Mesendoderm (in vitro differentiated cells): ENCODE data around the gene KRTAP10-11.

Source experiments
- DNase-seq: peaks from one replicate; pipeline ENCODE4 v3.0.0; 2013
- H2AK5ac ChIP-seq: 2 replicates; pipeline ENCODE4 v1.6.1; 2013; ENCODE audit warnings: low read length, inconsistent platforms
- H2BK120ac ChIP-seq: 2 replicates; pipeline ENCODE4 v1.6.1; 2013; ENCODE audit warnings: low read depth, mild to moderate bottlenecking, low read length, moderate library complexity, mixed read lengths
- H2BK15ac ChIP-seq: replicated peaks from 2 replicates; pipeline ENCODE4 v1.6.1; 2013; ENCODE audit warnings: low read depth, mild to moderate bottlenecking, moderate library complexity
- H2BK5ac ChIP-seq: 2 replicates; pipeline ENCODE4 v1.6.1; 2013; ENCODE audit warnings: low read length, inconsistent platforms
- H3K18ac ChIP-seq: 2 replicates; pipeline ENCODE4 v1.6.1; 2013; ENCODE audit warnings: mild to moderate bottlenecking, low read length, mixed read lengths
- H3K23ac ChIP-seq: one replicate; pipeline ENCODE4 v1.6.1; 2013; ENCODE audit warnings: low read length
- H3K27ac ChIP-seq: 2 replicates; pipeline ENCODE4 v1.5.1; 2013; ENCODE audit warnings: low read depth, mild to moderate bottlenecking, inconsistent platforms, low read length, moderate library complexity
- H3K27me3 ChIP-seq: 2 replicates; pipeline ENCODE4 v1.6.1; 2013; ENCODE audit warnings: low read length, control low read depth, mild to moderate bottlenecking, inconsistent platforms; ENCODE audit not compliant: insufficient read depth, poor library complexity
- H3K36me3 ChIP-seq: 2 replicates; pipeline ENCODE4 v1.6.1; 2013; ENCODE audit warnings: low read length, inconsistent platforms; ENCODE audit not compliant: control insufficient read depth, insufficient read depth
- H3K4ac ChIP-seq: one replicate; pipeline ENCODE4 v1.6.1; 2013; ENCODE audit warnings: low read depth, mild to moderate bottlenecking, low read length, moderate library complexity
- H3K4me1 ChIP-seq: 2 replicates; pipeline ENCODE4 v1.6.1; 2013; ENCODE audit warnings: low read depth, low read length, inconsistent platforms; ENCODE audit not compliant: control insufficient read depth
- H3K4me2 ChIP-seq: 2 replicates; pipeline ENCODE4 v1.6.1; 2013; ENCODE audit warnings: low read length
- H3K4me3 ChIP-seq: 2 replicates; pipeline ENCODE4 v1.5.1; 2013; ENCODE audit warnings: mild to moderate bottlenecking, low read length
- H3K56ac ChIP-seq: one replicate; pipeline ENCODE4 v1.6.1; 2013; ENCODE audit warnings: low read length
- H3K79me1 ChIP-seq: 2 replicates; pipeline ENCODE4 v1.6.1; 2013; ENCODE audit warnings: low read length, inconsistent platforms
- H3K79me2 ChIP-seq: 2 replicates; pipeline ENCODE4 v1.6.1; 2013; ENCODE audit warnings: mild to moderate bottlenecking, low read length; ENCODE audit not compliant: control insufficient read depth, insufficient read depth
- H3K9ac ChIP-seq: 2 replicates; pipeline ENCODE4 v1.6.1; 2013; ENCODE audit warnings: low read length, inconsistent platforms
- H4K5ac ChIP-seq: one replicate; pipeline ENCODE4 v1.6.1; 2013; ENCODE audit warnings: low read length
- H4K8ac ChIP-seq: one replicate; pipeline ENCODE4 v1.6.1; 2013; ENCODE audit warnings: low read depth, mild to moderate bottlenecking, control low read depth, low read length, moderate library complexity
- WGBS: extraction: QIAGEN DNeasy Blood & Tissue Kit; methylation state at CpG from one replicate; pipeline ENCODE4 v1.1.7; 2013; ENCODE audit warnings: low lambda C conversion rate, missing lambda C conversion rate; ENCODE audit not compliant: insufficient coverage; ENCODE audit errors: extremely low coverage; 5-methylcytosine and 5-hydroxymethylcytosine counted together

Gene KRTAP10-11

GRCh38 chr21:44691686-44692085 is 45.5 kb downstream of the KRTAP10-11 start:
- H4K5ac ChIP-seq: no peak overlapping the region
- H3K9ac ChIP-seq: no peak overlapping the region
- H3K27ac ChIP-seq: no peak overlapping the region
- H3K36me3 ChIP-seq: no peaks in the 10 kb centered on the region
- no peak overlapping the region for H3K4me3 ChIP-seq
- H3K4me2 ChIP-seq: no peak overlapping the region
- H3K56ac ChIP-seq: no peak overlapping the region
- H3K27me3 ChIP-seq: no peaks in the 10 kb centered on the region
- H2BK120ac ChIP-seq: no peak overlapping the region
- H4K8ac ChIP-seq: no peak overlapping the region
- no peak overlapping the region for H2AK5ac ChIP-seq
- H3K4me1 ChIP-seq: peaks cover 5% of the 10 kb centered on the region
- no CpG with 5 or more reads among the region's 2 CpGs for WGBS
- no peak overlapping the region for H3K23ac ChIP-seq
- no peak overlapping the region for H2BK5ac ChIP-seq
- no peak overlapping the region for H3K18ac ChIP-seq
- DNase-seq: no peak
- H3K79me2 ChIP-seq: peaks cover 2% of the 10 kb centered on the region
- H3K79me1 ChIP-seq: no peaks in the 10 kb centered on the region
- no peak overlapping the region for H3K4ac ChIP-seq
- H2BK15ac ChIP-seq: no peak overlapping the region

- Histone ChIP-seq H3K27me3 (no peaks in the 10 kb centered on the region), H2BK120ac (no peak overlapping the region), H2AK5ac (no peak overlapping the region), H3K56ac (no peak overlapping the region), H3K18ac (no peak overlapping the region), H2BK15ac (no peak overlapping the region), H3K27ac (no peak overlapping the region), H4K8ac (no peak overlapping the region), H3K4ac (no peak overlapping the region), H2BK5ac (no peak overlapping the region), H3K4me2 (no peak overlapping the region), H3K23ac (no peak overlapping the region), H3K9ac (no peak overlapping the region), H4K5ac (no peak overlapping the region), H3K79me2 (peaks cover 2% of the 10 kb centered on the region), H3K4me1 (peaks cover 3% of the 10 kb centered on the region), H3K4me3 (no peak overlapping the region), H3K79me1 (no peaks in the 10 kb centered on the region), H3K36me3 (no peaks in the 10 kb centered on the region)
- no peak for DNase-seq
- no CpG with 5 or more reads among the region's 2 CpGs for WGBS
These were observed 46.7 kb downstream of the KRTAP10-11 start for GRCh38 chr21:44692798-44693512.

- no peak overlapping the region for H3K4me3 ChIP-seq
- H3K56ac ChIP-seq: no peak overlapping the region
- no peak overlapping the region for H4K5ac ChIP-seq
- no peak overlapping the region for H2BK5ac ChIP-seq
- no peak overlapping the region for H3K4me2 ChIP-seq
- H2BK15ac ChIP-seq: no peak overlapping the region
- no peak overlapping the region for H3K27ac ChIP-seq
- no peak overlapping the region for H2AK5ac ChIP-seq
- no peaks in the 10 kb centered on the region for H3K79me1 ChIP-seq
- H3K36me3 ChIP-seq: no peaks in the 10 kb centered on the region
- H2BK120ac ChIP-seq: no peak overlapping the region
- no peak overlapping the region for H4K8ac ChIP-seq
- no CpG with 5 or more reads among the region's 11 CpGs for WGBS
- H3K4ac ChIP-seq: no peak overlapping the region
- H3K27me3 ChIP-seq: no peaks in the 10 kb centered on the region
- peaks cover 2% of the 10 kb centered on the region for H3K79me2 ChIP-seq
- peaks cover 7% of the 10 kb centered on the region for H3K4me1 ChIP-seq
- no peak overlapping the region for H3K18ac ChIP-seq
- DNase-seq: no peak
- H3K23ac ChIP-seq: no peak overlapping the region
- no peak overlapping the region for H3K9ac ChIP-seq
These were observed 48.6 kb downstream of the KRTAP10-11 start for GRCh38 chr21:44694776-44695175.

GRCh38 chr21:44695184-44695583 is 49.0 kb downstream of the KRTAP10-11 start:
- H3K4me3 ChIP-seq: no peak overlapping the region
- H3K23ac ChIP-seq: no peak overlapping the region
- H3K18ac ChIP-seq: no peak overlapping the region
- H3K56ac ChIP-seq: no peak overlapping the region
- H2BK120ac ChIP-seq: no peak overlapping the region
- no peaks in the 10 kb centered on the region for H3K36me3 ChIP-seq
- H4K5ac ChIP-seq: no peak overlapping the region
- WGBS: no CpG with 5 or more reads among the region's 8 CpGs
- no peaks in the 10 kb centered on the region for H3K27me3 ChIP-seq
- H3K4me2 ChIP-seq: no peak overlapping the region
- no peak overlapping the region for H3K9ac ChIP-seq
- H4K8ac ChIP-seq: no peak overlapping the region
- H2BK15ac ChIP-seq: no peak overlapping the region
- no peak overlapping the region for H2AK5ac ChIP-seq
- no peak overlapping the region for H3K4ac ChIP-seq
- peaks cover 2% of the 10 kb centered on the region for H3K79me2 ChIP-seq
- H3K79me1 ChIP-seq: no peaks in the 10 kb centered on the region
- no peak overlapping the region for H3K27ac ChIP-seq
- no peak overlapping the region for H2BK5ac ChIP-seq
- DNase-seq: no peak
- H3K4me1 ChIP-seq: peaks cover 7% of the 10 kb centered on the region

- H2BK120ac ChIP-seq: no peak overlapping the region
- no peaks in the 10 kb centered on the region for H3K79me1 ChIP-seq
- no peak overlapping the region for H3K4ac ChIP-seq
- H3K36me3 ChIP-seq: no peaks in the 10 kb centered on the region
- WGBS: no CpG with 5 or more reads among the region's 8 CpGs
- H3K18ac ChIP-seq: peak overlapping the region; percentile 18
- no peak overlapping the region for H3K9ac ChIP-seq
- peak overlapping the region; percentile 65 for H2AK5ac ChIP-seq
- H2BK5ac ChIP-seq: no peak overlapping the region
- DNase-seq: no peak
- no peak overlapping the region for H4K5ac ChIP-seq
- H2BK15ac ChIP-seq: no peak overlapping the region
- peak overlapping the region; percentile 64 for H3K56ac ChIP-seq
- H3K4me3 ChIP-seq: no peak overlapping the region
- no peak overlapping the region for H3K23ac ChIP-seq
- H3K4me2 ChIP-seq: no peak overlapping the region
- peaks cover 2% of the 10 kb centered on the region for H3K79me2 ChIP-seq
- H3K27ac ChIP-seq: no peak overlapping the region
- H4K8ac ChIP-seq: no peak overlapping the region
- H3K4me1 ChIP-seq: peaks cover 7% of the 10 kb centered on the region
- H3K27me3 ChIP-seq: no peaks in the 10 kb centered on the region
These were observed 49.4 kb downstream of the KRTAP10-11 start for GRCh38 chr21:44695641-44696040.

GRCh38 chr21:44696572-44696971 is 50.4 kb downstream of the KRTAP10-11 start:
- no peak overlapping the region for H3K4ac ChIP-seq
- H3K4me3 ChIP-seq: no peak overlapping the region
- no peak overlapping the region for H3K27ac ChIP-seq
- H3K36me3 ChIP-seq: no peaks in the 10 kb centered on the region
- H3K18ac ChIP-seq: no peak overlapping the region
- H3K4me1 ChIP-seq: peaks cover 7% of the 10 kb centered on the region
- no peak for DNase-seq
- no peak overlapping the region for H2BK15ac ChIP-seq
- no peaks in the 10 kb centered on the region for H3K27me3 ChIP-seq
- no peak overlapping the region for H3K9ac ChIP-seq
- H3K79me1 ChIP-seq: no peaks in the 10 kb centered on the region
- no peak overlapping the region for H2AK5ac ChIP-seq
- H2BK5ac ChIP-seq: no peak overlapping the region
- no peak overlapping the region for H3K4me2 ChIP-seq
- no peak overlapping the region for H3K23ac ChIP-seq
- no peak overlapping the region for H2BK120ac ChIP-seq
- H3K56ac ChIP-seq: peak overlapping the region; percentile 15
- peaks cover 2% of the 10 kb centered on the region for H3K79me2 ChIP-seq
- no peak overlapping the region for H4K5ac ChIP-seq
- no CpG with 5 or more reads among the region's 10 CpGs for WGBS
- no peak overlapping the region for H4K8ac ChIP-seq
